ENCODE measurements around the gene SLC24A3. TPM values are rescaled to one million over a fixed set of nuclear protein-coding genes. Genes with fewer than 3 reads are reported as not detected.

SLC24A3 gene
- total RNA-seq, 1 donor from 2014 or later: not detected

GRCh38 chr20:19435821-19436220, 223.4 kb downstream of the SLC24A3 start:
- POLR2A ChIA-PET: no interaction called here
- Mint-ChIP-seq H3K27me3 (peaks cover 1% of the 10 kb centered on the region), H3K9me3 (no peaks in the 10 kb centered on the region), H3K27ac (no peak overlapping the region), H3K36me3 (ENCODE audit: low read depth) (no peaks in the 10 kb centered on the region), H3K4me3 (no peak overlapping the region), H3K4me1 (no peaks in the 10 kb centered on the region)
- intact Hi-C loops (cut with micrococcal nuclease): no loop called here
- CTCF ChIA-PET: no interaction called here
- TF ChIP-seq, protein P1, sequence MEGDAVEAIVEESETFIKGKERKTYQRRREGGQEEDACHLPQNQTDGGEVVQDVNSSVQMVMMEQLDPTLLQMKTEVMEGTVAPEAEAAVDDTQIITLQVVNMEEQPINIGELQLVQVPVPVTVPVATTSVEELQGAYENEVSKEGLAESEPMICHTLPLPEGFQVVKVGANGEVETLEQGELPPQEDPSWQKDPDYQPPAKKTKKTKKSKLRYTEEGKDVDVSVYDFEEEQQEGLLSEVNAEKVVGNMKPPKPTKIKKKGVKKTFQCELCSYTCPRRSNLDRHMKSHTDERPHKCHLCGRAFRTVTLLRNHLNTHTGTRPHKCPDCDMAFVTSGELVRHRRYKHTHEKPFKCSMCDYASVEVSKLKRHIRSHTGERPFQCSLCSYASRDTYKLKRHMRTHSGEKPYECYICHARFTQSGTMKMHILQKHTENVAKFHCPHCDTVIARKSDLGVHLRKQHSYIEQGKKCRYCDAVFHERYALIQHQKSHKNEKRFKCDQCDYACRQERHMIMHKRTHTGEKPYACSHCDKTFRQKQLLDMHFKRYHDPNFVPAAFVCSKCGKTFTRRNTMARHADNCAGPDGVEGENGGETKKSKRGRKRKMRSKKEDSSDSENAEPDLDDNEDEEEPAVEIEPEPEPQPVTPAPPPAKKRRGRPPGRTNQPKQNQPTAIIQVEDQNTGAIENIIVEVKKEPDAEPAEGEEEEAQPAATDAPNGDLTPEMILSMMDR (IDR thresholded peaks at IDR 0.05): no peak
- ATAC-seq (ENCODE audit: low read depth) (no peak), DNase-seq (no peak)

DNA sequence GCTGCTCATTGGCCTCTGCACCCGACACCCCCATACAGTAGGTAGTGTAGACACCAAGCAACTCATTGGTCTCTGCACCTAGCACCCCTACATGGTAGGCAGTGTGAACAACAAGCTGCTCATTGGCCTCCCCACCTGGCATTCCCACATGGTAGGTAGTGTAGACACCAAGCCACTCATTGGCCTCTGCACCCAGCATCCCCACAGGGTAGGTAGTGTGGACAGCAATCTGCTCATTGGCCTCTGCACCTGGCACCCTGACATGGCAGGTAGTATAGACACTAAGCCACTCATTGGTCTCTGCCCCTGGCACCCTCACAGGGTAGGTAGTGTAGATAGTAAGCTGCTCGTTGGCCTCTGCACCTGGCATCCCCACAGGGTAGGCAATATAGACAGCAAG, 226.0 kb downstream of the SLC24A3 start:
- POLR2A ChIA-PET: no interaction called here
- no peak for ATAC-seq (ENCODE audit: low read depth)
- Mint-ChIP-seq H3K4me3 (no peak overlapping the region), H3K27ac (no peak overlapping the region), H3K4me1 (no peaks in the 10 kb centered on the region), H3K27me3 (peaks cover 1% of the 10 kb centered on the region), H3K9me3 (peaks cover 3% of the 10 kb centered on the region), H3K36me3 (ENCODE audit: low read depth) (no peaks in the 10 kb centered on the region)
- CTCF ChIA-PET: no interaction called here
- no peak for DNase-seq
- TF ChIP-seq, protein P1 (IDR thresholded peaks at IDR 0.05): no peak
- intact Hi-C loops (cut with micrococcal nuclease): no loop called here

- CTCF ChIA-PET: no interaction called here
- Mint-ChIP-seq H3K9me3 (peaks cover 8% of the 10 kb centered on the region), H3K27me3 (peaks cover 1% of the 10 kb centered on the region), H3K4me3 (no peak overlapping the region), H3K4me1 (no peaks in the 10 kb centered on the region), H3K27ac (no peak overlapping the region), H3K36me3 (ENCODE audit: low read depth) (no peaks in the 10 kb centered on the region)
- no peak for DNase-seq
- POLR2A ChIA-PET: no interaction called here
- no peak for ATAC-seq (ENCODE audit: low read depth)
- TF ChIP-seq, protein P1 (IDR thresholded peaks at IDR 0.05): no peak
- intact Hi-C loops (cut with micrococcal nuclease): no loop called here
Observed at GRCh38 chr20:19440660-19441527, 228.5 kb downstream of the SLC24A3 start.

- TF ChIP-seq, protein P1 (IDR thresholded peaks at IDR 0.05): no peak
- Mint-ChIP-seq H3K4me1 (no peaks in the 10 kb centered on the region), H3K27ac (no peak overlapping the region), H3K4me3 (no peak overlapping the region), H3K9me3 (peaks cover 8% of the 10 kb centered on the region), H3K27me3 (no peaks in the 10 kb centered on the region), H3K36me3 (ENCODE audit: low read depth) (no peaks in the 10 kb centered on the region)
- ChIA-PET POLR2A (no interaction called here), CTCF (no interaction called here)
- ATAC-seq (ENCODE audit: low read depth): no peak
- intact Hi-C loops (cut with micrococcal nuclease): no loop called here
- no peak for DNase-seq
Observed at GRCh38 chr20:19446246-19446645, 233.8 kb downstream of the SLC24A3 start.

DNA sequence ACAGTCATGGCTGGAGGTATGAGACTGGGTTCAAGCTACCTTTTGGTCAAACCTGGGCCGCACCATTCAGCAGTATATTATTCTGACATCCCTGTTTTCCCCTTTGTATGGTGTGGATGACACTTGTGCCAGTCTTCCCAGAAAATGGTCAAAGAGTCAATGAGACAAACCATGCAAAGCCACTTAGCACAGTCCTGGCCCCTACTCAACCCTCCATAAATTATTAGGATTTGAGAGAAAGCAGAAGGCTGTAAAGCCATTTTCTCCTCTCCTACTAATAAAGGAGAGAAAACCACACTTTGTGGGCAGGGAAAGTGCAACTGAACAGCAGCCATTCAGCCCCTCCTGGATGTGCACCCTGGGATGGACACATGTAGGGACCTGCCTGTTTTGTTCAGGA, 236.2 kb downstream of the SLC24A3 start:
- peaks cover 4% of the 10 kb centered on the region for H3K9me3 Mint-ChIP-seq
- ChIA-PET CTCF (no interaction called here), POLR2A (no interaction called here)
- no peak overlapping the region for H3K4me3 Mint-ChIP-seq
- intact Hi-C loops (cut with micrococcal nuclease): no loop called here
- no peaks in the 10 kb centered on the region for H3K4me1 Mint-ChIP-seq
- H3K27me3 Mint-ChIP-seq: peaks cover 3% of the 10 kb centered on the region
- ATAC-seq (ENCODE audit: low read depth): no peak
- no peaks in the 10 kb centered on the region for H3K36me3 Mint-ChIP-seq (ENCODE audit: low read depth)
- TF ChIP-seq, protein P1 (IDR thresholded peaks at IDR 0.05): no peak
- no peak for DNase-seq
- H3K27ac Mint-ChIP-seq: no peak overlapping the region
